GM19240 (cell line): ENCODE results near the gene RPL28.
"Not testable (repeated sequence)": the region's sequence is repeated elsewhere in the genome, so short reads cannot be mapped to it uniquely, and the experiment has no call there.

Source experiments
- DNase-seq: peaks from one replicate; pipeline ENCODE4 v3.0.0; 2011; ENCODE audit warnings: low spot score; ENCODE audit not compliant: insufficient read length

Gene RPL28

DNA sequence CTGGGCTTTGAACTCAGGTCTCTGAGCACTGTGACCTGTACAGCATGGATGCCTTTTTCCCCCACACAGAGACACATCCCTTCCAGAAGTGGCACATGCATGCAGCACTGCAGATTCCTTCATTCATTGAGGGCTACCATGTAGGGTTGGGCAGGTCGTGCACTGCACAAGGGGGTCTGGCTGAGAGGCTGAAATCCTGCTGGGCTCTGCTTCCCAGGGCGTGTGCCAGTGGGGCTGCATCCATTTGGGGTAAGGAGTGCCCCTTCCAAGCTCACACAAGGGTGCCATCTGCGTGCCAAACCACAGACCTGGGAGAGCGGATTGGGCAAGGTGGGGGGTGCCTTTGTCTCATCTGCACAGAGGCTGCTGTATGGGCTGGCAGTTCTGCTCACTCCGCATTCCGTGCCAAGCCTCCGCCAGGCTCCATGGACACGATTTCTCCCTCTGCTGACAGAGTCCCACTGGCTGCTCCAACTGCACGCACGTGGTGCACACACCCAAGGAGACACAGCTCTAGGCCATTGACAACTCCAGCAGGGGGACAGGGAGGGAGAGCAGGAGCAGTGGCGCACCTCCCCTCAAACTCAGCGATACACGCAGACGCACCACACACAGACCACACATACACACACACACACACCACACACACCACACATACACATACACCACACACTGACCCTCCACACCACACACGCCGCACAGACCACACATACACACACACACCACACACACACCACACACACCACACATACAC lies 61.9 kb downstream of the RPL28 start:
- DNase-seq: no peak

DNA sequence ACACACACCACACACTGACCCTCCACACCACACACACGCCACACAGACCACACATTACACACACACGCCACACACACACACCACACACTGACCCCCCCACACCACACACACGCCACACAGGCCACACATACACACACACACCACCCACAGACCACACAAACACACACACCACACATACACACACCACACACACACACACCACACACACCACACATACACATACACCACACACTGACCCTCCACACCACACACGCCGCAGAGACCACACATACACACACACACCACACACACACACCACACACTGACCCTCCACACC lies 62.4 kb downstream of the RPL28 start:
- not testable (repeated sequence) for DNase-seq

DNA sequence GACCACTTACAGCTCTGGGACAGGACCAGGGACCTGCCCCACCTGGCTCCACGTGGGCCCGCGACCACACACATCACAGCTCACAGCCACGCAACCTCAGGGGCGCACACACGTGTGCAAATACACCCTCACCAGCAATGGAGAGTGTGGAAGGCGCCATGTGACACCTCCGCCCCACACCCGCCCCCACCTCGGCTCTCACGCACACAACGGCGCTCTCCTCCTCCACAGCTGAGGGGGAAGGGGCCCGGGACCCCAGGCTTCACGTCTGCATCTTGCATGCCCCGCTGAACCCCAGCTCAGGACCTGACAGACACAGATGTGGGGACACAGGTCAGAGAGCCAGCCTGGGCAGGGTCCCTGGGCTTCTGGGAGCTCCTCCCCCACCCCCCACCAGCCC lies 63.7 kb downstream of the RPL28 start:
- DNase-seq: no peak

DNA sequence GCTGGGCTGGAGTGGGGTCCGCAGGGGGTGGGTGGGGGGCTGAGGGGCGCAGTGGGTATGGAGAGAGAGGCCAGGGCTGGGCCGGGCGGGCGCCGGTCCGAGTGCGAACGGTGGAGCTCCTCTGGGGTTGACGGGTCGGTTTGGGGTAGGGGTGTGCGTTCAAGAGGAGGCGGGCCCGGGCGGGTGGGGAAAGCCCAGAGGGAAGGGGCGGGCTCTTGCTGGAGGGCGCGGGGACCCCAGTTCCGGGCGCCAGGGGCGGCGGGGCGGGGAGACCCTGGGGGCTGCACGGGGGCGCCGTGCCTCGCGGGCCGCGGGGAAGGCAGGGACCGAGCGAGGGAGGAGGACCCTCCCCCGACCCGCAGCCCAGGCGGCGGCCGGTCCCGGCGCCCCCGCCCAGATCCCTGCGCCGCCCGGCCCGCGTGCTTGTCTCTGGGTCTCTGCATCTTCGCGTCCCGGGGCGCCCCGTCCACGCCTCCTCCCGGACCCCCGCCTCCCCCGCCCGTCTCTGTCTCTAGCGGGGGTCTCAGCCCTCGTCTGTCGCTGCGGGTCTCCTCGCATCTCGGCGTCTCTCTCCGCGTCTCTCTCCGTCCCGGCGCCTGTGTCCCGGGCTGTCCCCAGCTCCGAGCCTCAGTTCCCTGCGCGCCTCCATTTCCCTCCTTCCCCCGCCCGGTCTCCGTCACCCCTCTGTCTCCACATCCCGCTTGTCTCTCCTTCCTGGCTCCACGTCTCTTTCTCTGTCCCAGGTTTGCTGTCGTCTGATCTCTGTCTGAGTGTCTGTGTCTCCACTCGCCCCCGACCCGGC lies 65.6 kb downstream of the RPL28 start:
- DNase-seq: no peak

DNA sequence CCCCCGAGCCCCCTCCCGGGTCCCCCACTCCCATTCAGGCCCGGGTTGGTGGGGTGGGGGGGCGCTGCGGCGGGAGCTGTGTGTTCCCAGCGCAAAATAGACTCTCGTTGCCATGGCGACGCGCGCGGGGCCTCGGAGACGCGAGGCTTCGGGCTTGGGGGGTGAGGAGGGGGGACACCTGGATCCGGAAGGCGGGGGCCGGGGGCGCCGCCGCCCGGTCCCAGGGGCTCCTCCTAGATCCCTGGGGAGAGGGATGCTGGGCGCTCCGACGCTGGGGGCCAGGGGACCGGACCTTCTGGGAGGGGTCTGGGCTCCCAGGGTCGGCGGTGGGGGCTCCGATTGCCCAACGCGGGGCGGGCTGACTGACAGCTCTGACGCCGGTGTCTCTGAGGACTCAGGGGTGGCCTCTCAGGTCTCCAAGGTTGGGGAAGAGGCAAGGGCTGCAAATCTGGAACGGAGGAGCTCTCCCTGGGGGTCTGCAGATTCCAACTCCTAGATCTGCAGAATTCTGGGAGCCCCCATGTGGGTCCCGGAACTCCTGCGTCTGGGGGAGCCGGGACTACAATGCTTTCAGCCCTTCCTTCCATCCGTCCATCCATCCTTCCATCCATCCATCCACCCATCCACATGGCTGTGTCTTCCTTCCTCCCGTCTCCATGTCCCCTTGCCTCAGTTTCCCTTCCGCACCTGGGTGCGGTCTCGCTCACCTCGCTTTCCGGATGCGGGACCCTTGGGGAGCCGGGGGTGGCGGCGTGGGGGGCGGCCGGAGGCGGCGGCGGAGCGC lies 66.4 kb downstream of the RPL28 start:
- no peak for DNase-seq
